Measurements from ENCODE around the gene PARN. TPM values are rescaled to one million over a fixed set of nuclear protein-coding genes. Genes with fewer than 3 reads are reported as not detected.
A peak's percentile ranks its signal among the peaks of the same experiment; 100 is the strongest.
"Not testable (repeated sequence)": the region's sequence is repeated elsewhere in the genome, so short reads cannot be mapped to it uniquely, and the experiment has no call there.

Gene PARN
- total RNA-seq, 1 experiment from 2014 or later = 42.5 TPM

GRCh38 chr16:14632693-14633569 is 2.9 kb upstream of the PARN start, which contains the start of gene BFAR (continued):
- no peak for TF ChIP-seq FOSL1 (IDR thresholded peaks at IDR 0.05; ENCODE audit: low read depth)
- TF ChIP-seq EGR1 (IDR thresholded peaks at IDR 0.05; ENCODE audit: low read depth) = no peak
- TF ChIP-seq EZH2phosphoT487 (IDR thresholded peaks at IDR 0.05; ENCODE audit: borderline replicate concordance) = no peak
- TF ChIP-seq ELF1 (IDR thresholded peaks at IDR 0.05; ENCODE audit: borderline replicate concordance, low read depth) = peak; percentile 62; the same call in 1 of the 2 replicates
- peak; percentile 87 for TF ChIP-seq ZFX (IDR thresholded peaks at IDR 0.05)

- peaks cover 51% of the 10 kb centered on the region for H3K79me2 ChIP-seq (ENCODE audit: insufficient read depth, low read length)
- peak overlapping the region; percentile 42 to 76 for H3K4me3 ChIP-seq (replicated peaks in 1 of 2; ENCODE audit: low read depth in 1 of 2, low read length in 2 of 2)
- H3K9ac ChIP-seq (ENCODE audit: low read length) = peak overlapping the region; percentile 94
- H4K20me1 ChIP-seq (ENCODE audit: insufficient read depth); H2AFZ ChIP-seq (ENCODE audit: low read depth, low read length, poor library complexity, severe bottlenecking); DNase-seq (ENCODE audit: low read depth, low spot score); H3K9me3 ChIP-seq (ENCODE audit: control insufficient read depth in 1 of 2, insufficient read depth in 1 of 2, low read depth in 1 of 2, low read length in 2 of 2); H3K9me2 ChIP-seq (ENCODE audit: insufficient read depth); BruUV-seq (replicated peaks); H3K27me3 ChIP-seq (ENCODE audit: insufficient read depth, low read length); RAD21 ChIA-PET (ENCODE audit: low non-redundant PET in 1 of 2, low total read pairs in 2 of 2, uncharacterized antibody in 2 of 2, unreplicated experiment in 2 of 2); CTCF ChIA-PET: not testable (repeated sequence)
- H3K36me3 ChIP-seq (ENCODE audit: control insufficient read depth in 1 of 2, insufficient read depth in 2 of 2, low read length in 2 of 2) = peaks cover 12 to 17% of the 10 kb centered on the region in 2 experiments; a peak in 3 of 4 replicates
- peak; percentile 5; the same call in 1 of the 2 replicates for ATAC-seq
- peak overlapping the region; percentile 89 for H3K27ac ChIP-seq (ENCODE audit: low read depth, low read length)
- H3K4me2 ChIP-seq (ENCODE audit: low read length) = peak overlapping the region; percentile 83
- intact Hi-C loops (cut with micrococcal nuclease) = loop anchor here (5.0 kb wide), 1 partner anchor 328 kb away; no protein-coding TSS in a partner anchor
- POLR2A ChIA-PET = interaction anchor here (0.6 to 0.7 kb wide), 2 partner anchors 268 to 633 kb away, joined by 3 read pairs; no protein-coding TSS in a partner anchor
- H3K4me1 ChIP-seq (ENCODE audit: control insufficient read depth in 1 of 2, insufficient read depth in 2 of 2, low read length in 2 of 2) = peaks cover 25 to 38% of the 10 kb centered on the region in 2 experiments
Observed at GRCh38 chr16:14630620-14631330, 715 bp upstream of the PARN start.

DNA sequence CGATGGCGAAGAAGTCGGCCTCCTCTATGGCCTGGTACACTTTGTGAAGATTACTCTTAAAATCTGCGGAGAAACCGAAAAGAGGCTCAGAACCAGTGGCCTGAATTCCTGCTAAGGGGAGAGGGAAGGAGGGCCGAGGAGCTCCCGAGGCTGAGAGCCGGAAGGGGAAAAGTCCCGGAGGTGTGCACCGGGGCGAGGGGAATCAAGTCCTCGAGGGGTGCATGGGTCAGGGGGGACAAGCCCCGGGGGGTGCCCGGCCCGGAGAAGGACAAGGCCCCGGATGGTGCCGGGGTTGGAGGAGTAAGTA is 495 bp downstream of the PARN start:
- H3K9ac ChIP-seq (ENCODE audit: low read length) = peak overlapping the region; percentile 94
- intact Hi-C loops (cut with micrococcal nuclease) = no loop called here
- H3K9me3 ChIP-seq (ENCODE audit: control insufficient read depth in 1 of 2, insufficient read depth in 1 of 2, low read depth in 1 of 2, low read length in 2 of 2) = no peaks in the 10 kb centered on the region
- no peaks in the 10 kb centered on the region for H3K27me3 ChIP-seq (ENCODE audit: insufficient read depth, low read length)
- H3K4me3 ChIP-seq (replicated peaks in 1 of 2; ENCODE audit: low read depth in 1 of 2, low read length in 2 of 2) = peak overlapping the region; percentile 76 to 92
- no TSS peak for BruUV-seq (replicated peaks)
- peaks cover 39% of the 10 kb centered on the region for H3K79me2 ChIP-seq (ENCODE audit: insufficient read depth, low read length)
- ATAC-seq (peak; percentile 1; the same call in 1 of the 2 replicates), DNase-seq (ENCODE audit: low read depth, low spot score) (no peak)
- ChIA-PET POLR2A (no interaction called here), RAD21 (ENCODE audit: low non-redundant PET in 1 of 2, low total read pairs in 2 of 2, uncharacterized antibody in 2 of 2, unreplicated experiment in 2 of 2) (no interaction called here), CTCF (no interaction called here)
- H2AFZ ChIP-seq (ENCODE audit: low read depth, low read length, poor library complexity, severe bottlenecking) = no peak overlapping the region
- H3K9me2 ChIP-seq (ENCODE audit: insufficient read depth) = no peaks in the 10 kb centered on the region
- peaks cover 25 to 36% of the 10 kb centered on the region in 2 experiments for H3K4me1 ChIP-seq (ENCODE audit: control insufficient read depth in 1 of 2, insufficient read depth in 2 of 2, low read length in 2 of 2)
- peak overlapping the region; percentile 89 for H3K27ac ChIP-seq (ENCODE audit: low read depth, low read length)
- no peak for TF ChIP-seq SRF (IDR thresholded peaks at IDR 0.05; ENCODE audit: low read depth)
- TF ChIP-seq JUND (IDR thresholded peaks at IDR 0.05) = 0 out of 2 replicates have a peak, but pooled peaks have one; percentile 2
- peaks cover 13 to 29% of the 10 kb centered on the region in 2 experiments; a peak in 3 of 4 replicates for H3K36me3 ChIP-seq (ENCODE audit: control insufficient read depth in 1 of 2, insufficient read depth in 2 of 2, low read length in 2 of 2)
- H4K20me1 ChIP-seq (ENCODE audit: insufficient read depth) = peaks cover 5% of the 10 kb centered on the region; the same call in 1 of the 2 replicates
- peak overlapping the region; percentile 83 for H3K4me2 ChIP-seq (ENCODE audit: low read length)
